H9 (cell line): ENCODE data around the gene GATD1. TPM values are rescaled to one million over a fixed set of nuclear protein-coding genes. Genes with fewer than 3 reads are reported as not detected.

Experiments
- DNase-seq: peaks from one replicate; pipeline ENCODE4 v3.0.0-alpha.2; 2017
- H2AFZ ChIP-seq: one replicate; pipeline ENCODE4 v1.6.1; 2013; ENCODE audit warnings: mild to moderate bottlenecking, low read length, control low read depth, moderate library complexity
- H2AK5ac ChIP-seq: 2 replicates; pipeline ENCODE4 v1.6.1; 2013; ENCODE audit warnings: low read length, control low read depth, mixed read lengths; ENCODE audit not compliant: insufficient read length
- H2BK120ac ChIP-seq: one replicate; pipeline ENCODE4 v1.6.1; 2013; ENCODE audit warnings: low read depth, mild to moderate bottlenecking, low read length, control low read depth, inconsistent platforms; ENCODE audit not compliant: poor library complexity, severe bottlenecking
- H2BK12ac ChIP-seq: 2 replicates; pipeline ENCODE4 v1.6.1; 2013; ENCODE audit warnings: low read length, control low read depth, mixed read lengths, low read depth; ENCODE audit not compliant: insufficient read length
- H2BK15ac ChIP-seq: 2 replicates; pipeline ENCODE4 v1.6.1; 2013; ENCODE audit warnings: low read depth, low read length, control low read depth
- H2BK20ac ChIP-seq: one replicate; pipeline ENCODE4 v1.6.1; 2013; ENCODE audit warnings: low read depth, mild to moderate bottlenecking, low read length, control low read depth, inconsistent platforms; ENCODE audit not compliant: poor library complexity, severe bottlenecking
- H2BK5ac ChIP-seq: 2 replicates; pipeline ENCODE4 v1.6.1; 2013; ENCODE audit warnings: low read length, control low read depth, mixed read lengths; ENCODE audit not compliant: insufficient read length
- H3K14ac ChIP-seq: 2 replicates; pipeline ENCODE4 v1.6.1; 2013; ENCODE audit warnings: low read length, control low read depth; ENCODE audit not compliant: insufficient read depth
- H3K18ac ChIP-seq: 2 replicates; pipeline ENCODE4 v1.6.1; 2013; ENCODE audit warnings: low read depth, mild to moderate bottlenecking, mixed read lengths, low read length, control low read depth; ENCODE audit not compliant: insufficient read length
- H3K23ac ChIP-seq: 2 replicates; pipeline ENCODE4 v1.6.1; 2013; ENCODE audit warnings: low read length, control low read depth, mixed read lengths, low read depth; ENCODE audit not compliant: insufficient read length
- H3K23me2 ChIP-seq: 2 replicates; pipeline ENCODE4 v1.6.1; 2013; ENCODE audit warnings: low read depth, mild to moderate bottlenecking, mixed read lengths, low read length, control low read depth; ENCODE audit not compliant: insufficient read length, poor library complexity, severe bottlenecking
- H3K27ac ChIP-seq: 2 replicates; pipeline ENCODE4 v1.5.1; 2013; ENCODE audit warnings: low read length, control low read depth, mixed read lengths, low read depth; ENCODE audit not compliant: insufficient read length
- H3K27me3 ChIP-seq: 2 replicates; pipeline ENCODE4 v1.6.1; 2013; ENCODE audit warnings: low read length, control low read depth, inconsistent platforms; ENCODE audit not compliant: insufficient read depth
- H3K4ac ChIP-seq: 2 replicates; pipeline ENCODE4 v1.6.1; 2013; ENCODE audit warnings: low read depth, mild to moderate bottlenecking, control low read depth, inconsistent platforms, low read length, moderate library complexity
- H3K4me1 ChIP-seq: 2 replicates; pipeline ENCODE4 v1.6.1; 2013; ENCODE audit warnings: low read length, control low read depth, inconsistent platforms; ENCODE audit not compliant: insufficient read depth
- H3K4me2 ChIP-seq: 2 replicates; pipeline ENCODE4 v1.6.1; 2013; ENCODE audit warnings: low read length, control low read depth, mixed read lengths; ENCODE audit not compliant: insufficient read length, insufficient read depth
- H3K56ac ChIP-seq: 2 replicates; pipeline ENCODE4 v1.6.1; 2013; ENCODE audit warnings: low read depth, mild to moderate bottlenecking, mixed read lengths, low read length, control low read depth; ENCODE audit not compliant: insufficient read length
- H3K79me1 ChIP-seq: 2 replicates; pipeline ENCODE4 v1.6.1; 2013; ENCODE audit warnings: low read depth, mild to moderate bottlenecking, moderate library complexity, low read length, control low read depth, inconsistent platforms; ENCODE audit not compliant: insufficient read depth, poor library complexity, severe bottlenecking
- H3K79me2 ChIP-seq: 2 replicates; pipeline ENCODE4 v1.6.1; 2013; ENCODE audit warnings: low read length, control low read depth, inconsistent platforms; ENCODE audit not compliant: insufficient read depth
- H3K9ac ChIP-seq: 2 replicates; pipeline ENCODE4 v1.6.1; 2013; ENCODE audit warnings: low read length, control low read depth, mixed read lengths; ENCODE audit not compliant: insufficient read length; ENCODE audit errors: extremely low read depth
- H3K9me3 ChIP-seq: one replicate; pipeline ENCODE4 v1.6.1; 2013; ENCODE audit warnings: low read depth, low read length, inconsistent platforms; ENCODE audit not compliant: control insufficient read depth
- H3T11ph ChIP-seq: one replicate; pipeline ENCODE4 v1.6.1; 2013; ENCODE audit warnings: mild to moderate bottlenecking, low read length, control low read depth, inconsistent platforms
- H4K20me1 ChIP-seq: one replicate; pipeline ENCODE4 v1.6.1; 2013; ENCODE audit not compliant: control insufficient read depth, insufficient read length, insufficient read depth
- H4K5ac ChIP-seq: 2 replicates; pipeline ENCODE4 v1.6.1; 2013; ENCODE audit warnings: low read depth, mild to moderate bottlenecking, mixed read lengths, low read length, control low read depth; ENCODE audit not compliant: insufficient read length
- H4K8ac ChIP-seq: replicated peaks from 2 replicates; pipeline ENCODE4 v1.6.1; 2013; ENCODE audit warnings: low read length, control low read depth, mixed read lengths, low read depth; ENCODE audit not compliant: insufficient read length
- H4K91ac ChIP-seq: 2 replicates; pipeline ENCODE4 v1.6.1; 2013; ENCODE audit warnings: low read depth, mild to moderate bottlenecking, moderate library complexity, mixed read lengths, low read length, control low read depth; ENCODE audit not compliant: insufficient read length
- H3K27ac Mint-ChIP-seq, 3 experiments: 2 replicates in 2 of 3; 3 replicates in 1 of 3; pipeline ENCODE4 v1.8.0; 2020 to 2021; ENCODE audit warnings: mixed read lengths in 3 of 3, mild to moderate bottlenecking in 1 of 3, moderate library complexity in 1 of 3
- H3K27me3 Mint-ChIP-seq: 2 replicates; pipeline ENCODE4 v1.8.0; 2021; ENCODE audit warnings: low read depth, mild to moderate bottlenecking, moderate library complexity, mixed read lengths
- H3K36me3 Mint-ChIP-seq, 3 experiments: 2 replicates in 2 of 3; 3 replicates in 1 of 3; pipeline ENCODE4 v1.8.0; 2020 to 2021; ENCODE audit warnings: low read depth in 3 of 3, mixed read lengths in 3 of 3; ENCODE audit not compliant: insufficient read depth in 1 of 3
- H3K4me1 Mint-ChIP-seq, 2 experiments: 2 replicates each; pipeline ENCODE4 v1.8.0; 2020; ENCODE audit warnings: mixed read lengths in 2 of 2
- H3K4me3 Mint-ChIP-seq, 2 experiments: 2 replicates in 1 of 2; 3 replicates in 1 of 2; pipeline ENCODE4 v1.8.0; 2020 to 2021; ENCODE audit warnings: mild to moderate bottlenecking in 2 of 2, mixed read lengths in 2 of 2, moderate library complexity in 1 of 2
- H3K9me3 Mint-ChIP-seq, 2 experiments: 2 replicates in 1 of 2; 3 replicates in 1 of 2; pipeline ENCODE4 v1.8.0; 2020; ENCODE audit warnings: mild to moderate bottlenecking in 2 of 2, mixed read lengths in 2 of 2, moderate library complexity in 1 of 2
- WGBS: extraction: QIAGEN DNeasy Blood & Tissue Kit; methylation state at CpG from one replicate; pipeline ENCODE4 v1.1.7; 2013; ENCODE audit warnings: missing lambda C conversion rate, low lambda C conversion rate, mixed read lengths; ENCODE audit not compliant: insufficient read length; ENCODE audit errors: extremely low coverage; 5-methylcytosine and 5-hydroxymethylcytosine counted together
- total RNA-seq: library from RNA; stranded (reverse); gene quantifications from 2 replicates; pipeline ENCODE4 v1.2.1, GENCODE V29; 2021
- TF ChIP-seq, protein P1 (sequence below): fragments of 200-600 bp; sonication (generic); conservative IDR thresholded peaks from 3 replicates; pipeline ENCODE4 v1.8.0; 2021; ENCODE audit warnings: antibody characterized with exemption, mild to moderate bottlenecking

The GATD1 gene
- total RNA-seq, 1 experiment from 2014 or later, result 60.0 TPM

DNA sequence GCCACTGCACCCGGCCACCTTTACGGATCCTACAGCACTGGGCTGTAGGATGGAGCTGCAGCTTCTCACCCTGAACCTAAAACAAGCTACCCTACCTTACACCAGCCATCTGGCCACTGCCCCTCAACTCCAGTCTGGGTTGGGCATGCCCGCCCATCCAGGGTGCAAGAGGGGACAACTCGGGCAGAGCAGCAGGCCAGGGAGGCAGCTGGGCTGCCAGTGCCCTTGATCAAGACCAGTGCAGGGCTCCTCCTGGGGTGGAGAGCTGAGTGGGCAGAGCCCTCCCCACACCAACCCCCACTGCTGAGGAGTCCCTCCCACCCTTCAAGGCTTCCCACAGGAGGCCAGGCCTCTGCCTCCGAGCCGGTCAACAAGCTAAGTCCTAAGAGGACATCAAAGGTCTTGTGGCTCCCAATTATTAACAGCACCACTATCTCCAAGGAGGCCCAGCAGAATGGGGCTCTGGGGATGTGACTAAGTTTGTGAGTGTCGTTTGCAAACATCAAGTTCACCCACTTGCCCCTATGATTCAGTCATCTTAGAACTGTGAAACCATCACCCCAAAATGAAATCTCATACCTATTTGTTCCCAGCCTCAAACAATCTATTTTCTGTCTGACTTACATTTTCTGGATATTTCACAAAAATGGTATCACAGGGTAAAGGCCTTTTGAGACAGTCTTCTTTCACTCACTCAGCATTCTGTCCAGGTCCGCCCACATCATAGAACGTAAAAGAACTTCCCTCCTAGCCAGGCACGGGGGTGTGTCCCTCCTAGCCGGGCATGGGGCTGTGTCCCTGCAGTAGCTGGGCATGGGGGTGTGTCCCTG lies 11.0 kb downstream of the GATD1 start:
- no peak overlapping the region for H4K5ac ChIP-seq
- no peak for DNase-seq
- no peak overlapping the region for H3K9ac ChIP-seq
- no peaks in the 10 kb centered on the region for H3K79me2 ChIP-seq
- H2AK5ac ChIP-seq, result no peak overlapping the region
- H2BK20ac ChIP-seq, result no peak overlapping the region
- no peak overlapping the region for H2BK15ac ChIP-seq
- no peak overlapping the region for H3K4ac ChIP-seq
- Mint-ChIP-seq H3K9me3 (no peaks in the 10 kb centered on the region), H3K4me3 (no peak overlapping the region), H3K36me3 (peaks cover 20 to 68% (median 61%) of the 10 kb centered on the region in 3 experiments; a peak in 6 of 7 replicates), H3K4me1 (peaks cover 11 to 15% of the 10 kb centered on the region in 2 experiments), H3K27me3 (no peaks in the 10 kb centered on the region), H3K27ac (peak overlapping the region in 1 of 3 experiments; percentile 47; a peak in 3 of 7 replicates)
- H2BK120ac ChIP-seq, result no peak overlapping the region
- H3T11ph ChIP-seq, result no peak overlapping the region
- TF ChIP-seq, protein P1, sequence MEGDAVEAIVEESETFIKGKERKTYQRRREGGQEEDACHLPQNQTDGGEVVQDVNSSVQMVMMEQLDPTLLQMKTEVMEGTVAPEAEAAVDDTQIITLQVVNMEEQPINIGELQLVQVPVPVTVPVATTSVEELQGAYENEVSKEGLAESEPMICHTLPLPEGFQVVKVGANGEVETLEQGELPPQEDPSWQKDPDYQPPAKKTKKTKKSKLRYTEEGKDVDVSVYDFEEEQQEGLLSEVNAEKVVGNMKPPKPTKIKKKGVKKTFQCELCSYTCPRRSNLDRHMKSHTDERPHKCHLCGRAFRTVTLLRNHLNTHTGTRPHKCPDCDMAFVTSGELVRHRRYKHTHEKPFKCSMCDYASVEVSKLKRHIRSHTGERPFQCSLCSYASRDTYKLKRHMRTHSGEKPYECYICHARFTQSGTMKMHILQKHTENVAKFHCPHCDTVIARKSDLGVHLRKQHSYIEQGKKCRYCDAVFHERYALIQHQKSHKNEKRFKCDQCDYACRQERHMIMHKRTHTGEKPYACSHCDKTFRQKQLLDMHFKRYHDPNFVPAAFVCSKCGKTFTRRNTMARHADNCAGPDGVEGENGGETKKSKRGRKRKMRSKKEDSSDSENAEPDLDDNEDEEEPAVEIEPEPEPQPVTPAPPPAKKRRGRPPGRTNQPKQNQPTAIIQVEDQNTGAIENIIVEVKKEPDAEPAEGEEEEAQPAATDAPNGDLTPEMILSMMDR, result no peak
- no peaks in the 10 kb centered on the region for H3K9me3 ChIP-seq
- H4K8ac ChIP-seq, result no peak overlapping the region
- H3K27ac ChIP-seq, result no peak overlapping the region
- no peaks in the 10 kb centered on the region for H3K27me3 ChIP-seq
- no peak overlapping the region for H3K23ac ChIP-seq
- no CpG with 5 or more reads among the region's 11 CpGs for WGBS
- no peak overlapping the region for H2AFZ ChIP-seq
- H3K14ac ChIP-seq, result no peak overlapping the region; the same call in 1 of the 2 replicates
- H4K91ac ChIP-seq, result no peak overlapping the region
- H3K56ac ChIP-seq, result no peak overlapping the region
- H2BK12ac ChIP-seq, result no peak overlapping the region
- H3K4me2 ChIP-seq, result no peak overlapping the region
- H3K79me1 ChIP-seq, result no peaks in the 10 kb centered on the region
- no peak overlapping the region for H3K18ac ChIP-seq
- no peak overlapping the region for H2BK5ac ChIP-seq
- no peaks in the 10 kb centered on the region for H3K4me1 ChIP-seq
- no peaks in the 10 kb centered on the region for H3K23me2 ChIP-seq
- H4K20me1 ChIP-seq, result no peaks in the 10 kb centered on the region
